Measurements from ENCODE around the gene CAST.

Gene CAST

GRCh38 chr5:96772542-96772941, 110.4 kb downstream of the CAST start:
- no peak for DNase-seq (ENCODE audit: low spot score)
- CTCF ChIA-PET: interaction anchor here (0.6 to 1.4 kb wide), 3 partner anchors 34 to 97 kb away, joined by 3 to 7 read pairs (median 4); no protein-coding TSS in a partner anchor
- no peak for TF ChIP-seq CTCF (conservative IDR thresholded peaks at IDR 0.05; ENCODE audit: low read depth)
- POLR2A ChIA-PET (ENCODE audit: low non-redundant PET): no interaction called here
- H3K27ac ChIP-seq: no peak overlapping the region

- TF ChIP-seq CTCF (conservative IDR thresholded peaks at IDR 0.05; ENCODE audit: low read depth): no peak
- DNase-seq (ENCODE audit: low spot score): no peak
- ChIA-PET CTCF (no interaction called here), POLR2A (ENCODE audit: low non-redundant PET) (no interaction called here)
- H3K27ac ChIP-seq: no peak overlapping the region
Observed at GRCh38 chr5:96775050-96775449, 112.9 kb downstream of the CAST start.

GRCh38 chr5:96775689-96776088, 113.5 kb downstream of the CAST start:
- POLR2A ChIA-PET (ENCODE audit: low non-redundant PET): no interaction called here
- no peak for TF ChIP-seq CTCF (conservative IDR thresholded peaks at IDR 0.05; ENCODE audit: low read depth)
- H3K27ac ChIP-seq: no peak overlapping the region
- no peak for DNase-seq (ENCODE audit: low spot score)
- CTCF ChIA-PET: no interaction called here

GRCh38 chr5:96776621-96777020, 114.4 kb downstream of the CAST start:
- ChIA-PET CTCF (interaction anchor here (1.4 kb wide), 1 partner anchor 24 kb away, joined by 8 read pairs; no protein-coding TSS in a partner anchor), POLR2A (ENCODE audit: low non-redundant PET) (interaction anchor here (0.6 kb wide), 1 partner anchor 24 kb away, joined by 3 read pairs; no protein-coding TSS in a partner anchor)
- no peak for DNase-seq (ENCODE audit: low spot score)
- TF ChIP-seq CTCF (conservative IDR thresholded peaks at IDR 0.05; ENCODE audit: low read depth): no peak
- no peak overlapping the region for H3K27ac ChIP-seq

- ChIA-PET POLR2A (ENCODE audit: low non-redundant PET) (no interaction called here), CTCF (no interaction called here)
- TF ChIP-seq CTCF (conservative IDR thresholded peaks at IDR 0.05; ENCODE audit: low read depth): no peak
- DNase-seq (ENCODE audit: low spot score): no peak
- H3K27ac ChIP-seq: no peak overlapping the region
Observed at GRCh38 chr5:96778409-96778808, 116.2 kb downstream of the CAST start.

GRCh38 chr5:96780626-96781025, 118.5 kb downstream of the CAST start:
- no peak overlapping the region for H3K27ac ChIP-seq
- CTCF ChIA-PET: no interaction called here

More at GRCh38 chr5:96780626-96781025, 118.5 kb downstream of the CAST start:
- no peak for TF ChIP-seq CTCF (conservative IDR thresholded peaks at IDR 0.05; ENCODE audit: low read depth)
- peak; percentile 28 for DNase-seq (ENCODE audit: low spot score)
- POLR2A ChIA-PET (ENCODE audit: low non-redundant PET): no interaction called here

Data from RWPE1 (cell line).